ENCODE results near the gene ZNF26. TPM values are rescaled to one million over a fixed set of nuclear protein-coding genes. Genes with fewer than 3 reads are reported as not detected.
A peak's percentile ranks its signal among the peaks of the same experiment; 100 is the strongest.
"Not testable (repeated sequence)": the region's sequence is repeated elsewhere in the genome, so short reads cannot be mapped to it uniquely, and the experiment has no call there.

The ZNF26 gene
- total RNA-seq, 3 donors from 2014 or later: 8.1 to 13.4 (median 8.3) TPM

GRCh38 chr12:132953771-132954170 is 32.4 kb upstream of the ZNF26 start:
- ATAC-seq: no peak
- H3K4me1 ChIP-seq (ENCODE audit: low read depth): no peaks in the 10 kb centered on the region
- no peak for TF ChIP-seq CTCF (IDR thresholded peaks at IDR 0.05)
- no peak for DNase-seq
- H3K9me3 ChIP-seq: peaks cover 59% of the 10 kb centered on the region
- H3K4me3 ChIP-seq: no peak overlapping the region
- intact Hi-C loops (cut with DNase I, micrococcal nuclease): no loop called here
- no peaks in the 10 kb centered on the region for H3K36me3 ChIP-seq (ENCODE audit: low read depth)

GRCh38 chr12:132954471-132955048 is 31.6 kb upstream of the ZNF26 start:
- ATAC-seq: no peak
- TF ChIP-seq CTCF (IDR thresholded peaks at IDR 0.05): no peak
- no peak overlapping the region for H3K4me3 ChIP-seq
- H3K4me1 ChIP-seq (ENCODE audit: low read depth): no peaks in the 10 kb centered on the region
- H3K36me3 ChIP-seq (ENCODE audit: low read depth): no peaks in the 10 kb centered on the region
- intact Hi-C loops (cut with DNase I, micrococcal nuclease): no loop called here
- H3K9me3 ChIP-seq: peaks cover 51% of the 10 kb centered on the region
- no peak for DNase-seq

- no peak for TF ChIP-seq CTCF (IDR thresholded peaks at IDR 0.05)
- ATAC-seq (peak; percentile 49), DNase-seq (peak in 2 of 3 donors; percentile 15 to 34)
- peak overlapping the region; percentile 65 for H3K4me3 ChIP-seq
- H3K4me1 ChIP-seq (ENCODE audit: low read depth): no peaks in the 10 kb centered on the region
- peaks cover 43% of the 10 kb centered on the region for H3K9me3 ChIP-seq
- intact Hi-C loops (cut with DNase I, micrococcal nuclease): no loop called here
- H3K36me3 ChIP-seq (ENCODE audit: low read depth): no peaks in the 10 kb centered on the region
These were observed 30.8 kb upstream of the ZNF26 start for GRCh38 chr12:132955094-132956010.

- DNase-seq (peak; percentile 90), ATAC-seq (peak; percentile 97)
- peak within 1 kb of the TSS; percentile 65 for H3K4me3 ChIP-seq
- peaks cover 35% of the 10 kb centered on the region for H3K9me3 ChIP-seq
- intact Hi-C loops (cut with DNase I, micrococcal nuclease): no loop called here
- no peaks in the 10 kb centered on the region for H3K4me1 ChIP-seq (ENCODE audit: low read depth)
- H3K36me3 ChIP-seq (ENCODE audit: low read depth): no peaks in the 10 kb centered on the region
- TF ChIP-seq CTCF (IDR thresholded peaks at IDR 0.05): no peak
These were observed 30.0 kb upstream of the ZNF26 start, which contains the start of gene ZNF605 for GRCh38 chr12:132956011-132956788. TSS of gene ZNF605 (minus strand) at chr12:132956306. CDS start at chr12:132945635, 10,671 bp downstream.

- H3K4me1 ChIP-seq (ENCODE audit: low read depth); intact Hi-C loops (cut with DNase I, micrococcal nuclease); ATAC-seq; H3K36me3 ChIP-seq (ENCODE audit: low read depth); H3K4me3 ChIP-seq; DNase-seq: not testable (repeated sequence)
- H3K9me3 ChIP-seq: peaks cover 53% of the 10 kb centered on the region
These were observed 24.4 kb upstream of the ZNF26 start for GRCh38 chr12:132961790-132962189.

GRCh38 chr12:132963947-132964346 is 22.2 kb upstream of the ZNF26 start:
- not testable (repeated sequence) for DNase-seq
- H3K9me3 ChIP-seq: peaks cover 69% of the 10 kb centered on the region

More at GRCh38 chr12:132963947-132964346, 22.2 kb upstream of the ZNF26 start:
- ATAC-seq; H3K4me3 ChIP-seq; intact Hi-C loops (cut with DNase I, micrococcal nuclease); H3K4me1 ChIP-seq (ENCODE audit: low read depth); H3K36me3 ChIP-seq (ENCODE audit: low read depth): not testable (repeated sequence)

Measured in mucosa of descending colon (tissue), 3 donors.